Thymus (tissue), 11 donors: ENCODE results near the gene STIM1. TPM values are rescaled to one million over a fixed set of nuclear protein-coding genes. Genes with fewer than 3 reads are reported as not detected.

Experiments used
- DNase-seq, 9 donors: peaks; one replicate each; pipeline ENCODE4 v3.0.0-alpha.2; 2013; ENCODE audit warnings: low spot score in 9 of 9, low read depth in 6 of 9, missing footprints in 1 of 9
- H3K27ac ChIP-seq, 2 donors: one replicate each; pipeline ENCODE4 v1.5.1; 2013; ENCODE audit warnings: control low read depth in 1 of 2, low read depth in 1 of 2, low read length in 1 of 2, mild to moderate bottlenecking in 1 of 2, moderate library complexity in 1 of 2
- H3K27me3 ChIP-seq, 2 donors: one replicate each; pipeline ENCODE4 v1.5.1; 2013; ENCODE audit warnings: low read length in 1 of 2; ENCODE audit not compliant: control insufficient read depth in 2 of 2, insufficient read depth in 1 of 2
- H3K36me3 ChIP-seq, 2 donors: one replicate each; pipeline ENCODE4 v1.5.1; 2013; ENCODE audit warnings: low read length in 1 of 2, mild to moderate bottlenecking in 1 of 2, moderate library complexity in 1 of 2; ENCODE audit not compliant: control insufficient read depth in 2 of 2, insufficient read depth in 2 of 2
- H3K4me1 ChIP-seq, 2 donors: one replicate each; pipeline ENCODE4 v1.5.1; 2013; ENCODE audit warnings: low read length in 2 of 2; ENCODE audit not compliant: control insufficient read depth in 2 of 2, insufficient read depth in 2 of 2
- H3K4me3 ChIP-seq, 2 donors: one replicate each; pipeline ENCODE4 v1.5.1; 2013; ENCODE audit warnings: low read length in 2 of 2, control low read depth in 1 of 2, mild to moderate bottlenecking in 1 of 2
- H3K9me3 ChIP-seq, 2 donors: one replicate each; pipeline ENCODE4 v1.5.1; 2013; ENCODE audit warnings: low read length in 1 of 2, mild to moderate bottlenecking in 1 of 2; ENCODE audit not compliant: control insufficient read depth in 2 of 2, insufficient read depth in 1 of 2
- WGBS: extraction: QIAGEN DNeasy Blood & Tissue Kit; methylation state at CpG from one replicate; pipeline ENCODE4 v1.1.7; 2013; 5-methylcytosine and 5-hydroxymethylcytosine counted together
- polyA plus RNA-seq: library from polyadenylated mRNA; stranded (reverse); fragments of 200-250 nt; gene quantifications from one replicate; pipeline ENCODE4 v1.2.3, GENCODE V29; 2013
- total RNA-seq: library from RNA; stranded (reverse); fragments of 120-200 nt; gene quantifications from one replicate; pipeline ENCODE4 v1.2.4, GENCODE V29; 2013
- donor health status: healthy.

The STIM1 gene
- total and polyA plus RNA-seq, 2 donors: 30.8 to 33.0 TPM

DNA sequence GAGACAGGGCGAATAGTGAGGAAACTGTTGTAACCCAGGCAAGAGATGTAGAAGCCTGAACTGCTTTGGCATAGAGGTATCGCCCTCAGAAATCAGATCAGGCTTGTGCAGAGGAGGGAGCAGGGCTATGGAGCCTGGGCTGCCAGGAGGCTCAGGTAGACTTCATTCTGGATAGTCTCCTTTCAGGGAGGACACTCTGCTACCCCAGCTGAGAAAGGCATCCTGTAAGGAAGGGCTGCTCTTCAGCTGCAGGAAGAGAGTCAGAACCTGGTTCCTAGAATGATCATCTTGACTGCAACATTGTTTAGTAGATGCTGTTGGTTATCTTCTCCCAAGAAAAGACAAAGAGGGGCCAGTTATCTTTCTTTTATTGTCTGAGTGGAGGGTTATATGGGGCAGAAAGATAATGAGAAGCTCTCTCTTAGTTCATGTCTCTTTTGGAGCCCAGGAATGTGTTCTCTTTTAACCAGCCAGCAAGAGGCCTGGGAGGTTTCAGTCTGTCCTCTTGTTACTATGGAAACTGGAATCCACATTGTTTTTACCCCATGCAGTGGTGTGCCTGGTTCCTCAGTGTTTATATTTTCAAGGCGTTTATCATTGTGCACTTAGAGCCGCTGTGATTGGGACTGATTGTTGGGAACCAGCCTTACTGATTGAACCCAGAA, 95.7 kb downstream of the STIM1 start:
- H3K4me3 ChIP-seq: peak overlapping the region in 1 of 2 donors; percentile 29
- WGBS: 57% methylated on average over 4 of the region's 4 CpGs
- peaks cover 55 to 65% of the 10 kb centered on the region in 2 donors for H3K4me1 ChIP-seq
- no peaks in the 10 kb centered on the region for H3K27me3 ChIP-seq
- H3K36me3 ChIP-seq: peaks cover 0 to 5% of the 10 kb centered on the region in 2 donors
- H3K27ac ChIP-seq: peak overlapping the region; percentile 90 to 94
- no peaks in the 10 kb centered on the region for H3K9me3 ChIP-seq
- DNase-seq: peak in 1 of 9 donors; percentile 53

GRCh38 chr11:3952715-3953114, 97.3 kb downstream of the STIM1 start:
- Histone ChIP-seq H3K27me3 (no peaks in the 10 kb centered on the region), H3K27ac (no peak overlapping the region), H3K4me1 (peaks cover 48 to 51% of the 10 kb centered on the region in 2 donors), H3K9me3 (no peaks in the 10 kb centered on the region), H3K4me3 (no peak overlapping the region), H3K36me3 (peaks cover 3 to 5% of the 10 kb centered on the region in 2 donors)
- DNase-seq: no peak

DNA sequence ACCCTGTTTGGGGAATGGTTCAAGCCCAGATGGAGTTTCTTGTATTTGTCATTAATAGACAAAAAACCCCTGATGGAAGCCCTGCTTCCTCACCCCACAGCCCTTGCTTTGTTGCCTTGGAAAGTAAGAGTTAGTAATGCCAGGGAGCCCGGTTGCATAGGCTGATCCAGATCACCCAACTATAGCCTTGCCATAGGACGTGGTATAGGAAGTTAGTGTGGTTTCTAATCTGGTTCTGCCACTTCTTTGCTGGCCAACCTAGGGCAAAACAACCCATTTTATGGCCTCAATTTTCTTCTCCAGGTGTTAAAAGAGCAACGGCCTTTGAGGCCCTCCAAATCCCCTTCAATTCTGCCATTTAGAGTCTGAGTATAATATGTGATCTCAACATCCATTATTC, 97.9 kb downstream of the STIM1 start:
- H3K4me1 ChIP-seq: peaks cover 47 to 51% of the 10 kb centered on the region in 2 donors

DNA sequence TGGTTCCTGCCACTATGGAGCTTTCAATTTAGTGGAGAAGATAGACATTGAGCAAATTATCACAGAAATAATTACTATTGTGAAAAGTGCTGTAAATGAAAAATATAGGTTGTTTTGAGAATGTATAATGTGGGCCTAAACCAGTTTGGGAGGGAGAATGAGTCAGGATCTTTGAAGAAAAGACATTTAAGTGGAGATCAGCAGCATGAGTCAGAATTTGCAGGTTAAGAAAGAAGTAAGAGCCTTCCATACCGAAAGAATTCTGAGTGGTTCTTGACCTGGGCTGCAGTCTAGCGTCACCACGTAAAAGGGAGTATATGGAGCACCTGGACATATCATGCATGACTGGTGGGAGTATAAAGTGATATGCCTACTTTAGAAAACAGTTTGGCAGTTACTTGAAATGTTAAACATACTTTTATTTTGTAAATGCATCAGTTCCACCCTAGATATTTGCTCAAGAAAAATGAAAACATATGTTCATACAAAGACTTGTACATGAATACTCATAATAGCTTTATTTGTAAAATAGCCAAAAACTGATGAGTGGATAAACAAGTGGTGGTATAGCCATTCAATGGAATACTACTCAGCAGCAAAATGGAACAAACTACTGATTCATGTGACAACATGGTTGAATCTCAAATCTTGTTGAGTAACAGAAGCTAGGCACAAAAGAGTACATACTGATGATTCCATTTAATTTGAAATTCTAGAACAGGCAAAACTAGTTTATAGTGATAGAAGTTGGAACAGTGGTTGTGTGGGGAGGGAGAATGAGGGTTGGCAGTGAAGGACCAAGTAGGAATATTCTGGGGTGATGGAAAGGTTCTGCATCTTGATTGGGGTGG, 99.2 kb downstream of the STIM1 start:
- WGBS: 89% methylated on average over 3 of the region's 3 CpGs
- H3K9me3 ChIP-seq: no peaks in the 10 kb centered on the region
- no peaks in the 10 kb centered on the region for H3K27me3 ChIP-seq
- no peak overlapping the region for H3K4me3 ChIP-seq
- peaks cover 46 to 60% of the 10 kb centered on the region in 2 donors for H3K4me1 ChIP-seq
- H3K27ac ChIP-seq: no peak overlapping the region
- H3K36me3 ChIP-seq: peaks cover 3 to 5% of the 10 kb centered on the region in 2 donors
- no peak for DNase-seq

More for the DNA sequence above, 97.9 kb downstream of the STIM1 start:
- H3K27me3 ChIP-seq: no peaks in the 10 kb centered on the region
- H3K9me3 ChIP-seq: no peaks in the 10 kb centered on the region
- H3K36me3 ChIP-seq: peaks cover 3 to 5% of the 10 kb centered on the region in 2 donors
- 47% methylated on average over 3 of the region's 3 CpGs for WGBS
- DNase-seq: no peak
- H3K27ac ChIP-seq: peak overlapping the region in 1 of 2 donors; percentile 20
- H3K4me3 ChIP-seq: no peak overlapping the region

GRCh38 chr11:3955299-3955665, 99.8 kb downstream of the STIM1 start:
- Histone ChIP-seq H3K36me3 (peaks cover 3 to 5% of the 10 kb centered on the region in 2 donors), H3K4me3 (no peak overlapping the region), H3K4me1 (peaks cover 41 to 55% of the 10 kb centered on the region in 2 donors), H3K9me3 (no peaks in the 10 kb centered on the region), H3K27ac (no peak overlapping the region), H3K27me3 (no peaks in the 10 kb centered on the region)
- no peak for DNase-seq
- 75% methylated on average over 1 of the region's 1 CpG for WGBS

GRCh38 chr11:3956038-3956437, 100.6 kb downstream of the STIM1 start:
- Histone ChIP-seq H3K4me3 (no peak overlapping the region), H3K27me3 (no peaks in the 10 kb centered on the region), H3K27ac (no peak overlapping the region), H3K4me1 (peaks cover 36 to 47% of the 10 kb centered on the region in 2 donors), H3K36me3 (peaks cover 3 to 5% of the 10 kb centered on the region in 2 donors), H3K9me3 (no peaks in the 10 kb centered on the region)
- WGBS: over 99% methylated on average over 2 of the region's 2 CpGs
- DNase-seq: no peak

- DNase-seq: no peak
- 96% methylated on average over 4 of the region's 4 CpGs for WGBS
- no peak overlapping the region for H3K27ac ChIP-seq
- peaks cover 30 to 40% of the 10 kb centered on the region in 2 donors for H3K4me1 ChIP-seq
- H3K4me3 ChIP-seq: no peak overlapping the region
- H3K9me3 ChIP-seq: no peaks in the 10 kb centered on the region
- H3K27me3 ChIP-seq: no peaks in the 10 kb centered on the region
- H3K36me3 ChIP-seq: peaks cover 3% of the 10 kb centered on the region in 2 donors
Observed at GRCh38 chr11:3956748-3957147, 101.3 kb downstream of the STIM1 start.

DNA sequence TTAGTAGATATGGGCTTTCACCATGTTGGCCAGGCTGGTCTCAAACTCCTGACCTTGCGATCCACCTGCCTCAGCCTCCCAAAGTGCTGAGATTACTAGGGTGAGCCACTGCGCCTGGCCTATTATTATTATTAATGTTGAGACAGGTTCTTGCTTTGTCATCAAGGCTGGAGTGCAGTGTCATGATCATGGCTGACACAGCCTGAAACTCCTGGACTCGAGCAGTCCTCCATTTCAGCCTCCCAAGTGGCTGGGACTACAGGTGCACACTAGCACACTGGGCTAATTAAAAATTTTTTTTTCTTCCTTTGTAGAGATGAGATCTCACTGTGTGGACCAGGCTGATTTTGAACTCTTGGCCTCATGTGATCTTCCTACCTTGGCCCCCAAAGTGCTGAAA, 102.0 kb downstream of the STIM1 start:
- no peak overlapping the region for H3K27ac ChIP-seq

GRCh38 chr11:3958281-3958680, 102.8 kb downstream of the STIM1 start:
- no peak overlapping the region for H3K4me3 ChIP-seq
- H3K9me3 ChIP-seq: no peaks in the 10 kb centered on the region
- H3K4me1 ChIP-seq: peaks cover 19 to 34% of the 10 kb centered on the region in 2 donors
- H3K27me3 ChIP-seq: no peaks in the 10 kb centered on the region
- peaks cover 2 to 3% of the 10 kb centered on the region in 2 donors for H3K36me3 ChIP-seq
- WGBS: 74% methylated on average over 2 of the region's 2 CpGs
- no peak overlapping the region for H3K27ac ChIP-seq
- no peak for DNase-seq

More for the DNA sequence above, 102.0 kb downstream of the STIM1 start:
- H3K9me3 ChIP-seq: no peaks in the 10 kb centered on the region
- H3K4me3 ChIP-seq: no peak overlapping the region
- DNase-seq: no peak
- no peaks in the 10 kb centered on the region for H3K27me3 ChIP-seq
- peaks cover 2 to 3% of the 10 kb centered on the region in 2 donors for H3K36me3 ChIP-seq
- 98% methylated on average over 3 of the region's 3 CpGs for WGBS
- H3K4me1 ChIP-seq: peaks cover 26 to 41% of the 10 kb centered on the region in 2 donors
